Activated T-cell treated with anti-CD3 and anti-CD28 coated beads for 4 hours (primary cell): Measurements from ENCODE around the gene ATXN10.
"Not testable (repeated sequence)": the region's sequence is repeated elsewhere in the genome, so short reads cannot be mapped to it uniquely, and the experiment has no call there.

Experiments used
- DNase-seq: peaks from one replicate; pipeline ENCODE4 v3.0.0-alpha.2; 2020

The ATXN10 gene

DNA sequence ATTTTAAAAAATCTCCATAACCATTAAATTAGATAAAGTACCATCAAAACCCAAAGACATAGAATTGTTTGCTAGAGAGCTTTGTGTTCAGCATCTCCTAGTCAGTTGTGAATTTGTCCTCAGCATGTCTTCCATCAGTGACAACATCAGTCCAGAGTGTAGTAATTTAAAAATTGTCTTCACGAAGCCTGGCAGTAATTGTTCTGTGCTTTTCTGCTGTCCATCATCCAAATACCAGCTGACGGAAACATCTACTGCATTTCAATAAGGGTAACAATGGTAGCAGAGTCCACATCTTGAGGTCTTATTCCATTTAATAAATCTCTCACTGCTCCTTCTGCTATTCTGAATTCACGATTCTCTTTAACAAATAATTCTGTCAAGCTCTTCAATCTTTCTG, 121.5 kb downstream of the ATXN10 start:
- DNase-seq: no peak

DNA sequence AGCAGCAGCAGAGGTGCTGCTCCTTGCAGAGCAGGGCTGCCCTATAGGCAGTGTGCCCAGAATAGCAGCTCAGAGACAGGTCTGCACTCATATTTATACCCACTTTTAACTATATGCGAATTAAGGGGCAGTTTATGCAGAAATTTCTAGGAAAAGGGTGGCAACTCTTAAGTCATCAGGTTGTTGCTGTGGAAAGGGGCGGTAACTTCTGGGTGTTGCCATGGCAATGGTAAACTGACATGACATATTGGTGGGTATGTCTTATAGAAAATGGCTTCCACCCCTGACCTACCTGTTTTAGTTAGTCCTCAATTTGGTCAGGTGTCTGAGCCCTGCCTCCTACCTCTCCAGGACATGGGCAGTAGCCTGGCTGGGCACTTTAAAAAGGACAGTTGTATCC, 122.3 kb downstream of the ATXN10 start:
- DNase-seq: no peak

DNA sequence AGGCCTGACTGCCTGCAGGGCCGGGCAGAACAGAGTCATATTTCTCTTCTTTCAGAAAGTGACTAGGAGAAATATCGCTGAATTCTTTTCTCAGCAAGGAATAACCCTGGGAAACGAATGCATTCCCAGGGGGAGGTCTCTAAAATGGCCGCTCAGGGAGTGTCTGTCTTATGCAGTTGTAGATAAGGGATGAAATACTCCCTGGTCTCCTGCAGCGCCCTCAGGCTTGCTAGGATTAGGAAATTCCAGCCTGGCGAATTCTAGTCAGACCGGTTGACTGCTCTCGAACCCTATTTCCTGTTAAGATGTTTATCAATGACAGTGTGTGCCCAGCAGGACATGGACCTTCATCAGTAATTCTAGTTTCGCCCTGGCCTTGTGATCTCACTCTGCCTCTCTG, 124.4 kb downstream of the ATXN10 start:
- not testable (repeated sequence) for DNase-seq

DNA sequence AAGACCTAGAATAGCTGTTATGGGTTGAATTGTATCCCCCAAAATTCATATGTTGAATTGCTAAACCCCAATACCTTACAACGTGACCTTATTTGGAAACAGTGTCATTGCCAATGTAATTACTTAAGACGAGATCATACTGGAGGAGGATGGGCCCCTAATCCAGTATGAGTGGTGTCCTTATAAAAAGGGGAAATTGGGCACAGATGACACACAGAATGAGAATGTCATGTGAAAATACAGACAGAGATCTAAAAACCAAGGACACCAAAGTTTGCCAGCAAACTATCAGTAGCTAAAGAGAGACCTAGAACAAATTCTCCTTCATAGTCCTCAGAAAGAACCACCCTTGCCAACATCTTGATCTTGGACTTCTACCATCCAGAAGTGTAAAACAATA, 127.7 kb downstream of the ATXN10 start:
- no peak for DNase-seq

DNA sequence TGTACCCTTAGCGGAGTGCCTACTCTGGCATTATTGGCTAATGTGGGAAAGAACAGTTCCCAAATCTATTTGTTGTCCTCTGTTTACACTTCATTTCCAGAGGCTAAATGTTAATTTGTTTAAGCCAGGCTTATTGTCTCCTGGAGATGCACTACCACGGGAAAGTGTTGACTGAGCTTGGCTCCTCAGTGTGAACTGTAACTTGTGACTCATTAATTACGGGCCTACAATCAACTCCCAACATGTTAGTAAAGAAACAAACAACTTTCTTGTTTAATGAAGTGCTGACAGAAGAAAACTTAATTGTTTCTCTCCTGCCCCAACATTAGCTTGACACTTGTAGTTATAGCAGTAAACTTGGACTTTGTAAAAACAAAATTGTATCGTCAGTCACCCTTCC, 130.4 kb downstream of the ATXN10 start:
- DNase-seq: no peak

DNA sequence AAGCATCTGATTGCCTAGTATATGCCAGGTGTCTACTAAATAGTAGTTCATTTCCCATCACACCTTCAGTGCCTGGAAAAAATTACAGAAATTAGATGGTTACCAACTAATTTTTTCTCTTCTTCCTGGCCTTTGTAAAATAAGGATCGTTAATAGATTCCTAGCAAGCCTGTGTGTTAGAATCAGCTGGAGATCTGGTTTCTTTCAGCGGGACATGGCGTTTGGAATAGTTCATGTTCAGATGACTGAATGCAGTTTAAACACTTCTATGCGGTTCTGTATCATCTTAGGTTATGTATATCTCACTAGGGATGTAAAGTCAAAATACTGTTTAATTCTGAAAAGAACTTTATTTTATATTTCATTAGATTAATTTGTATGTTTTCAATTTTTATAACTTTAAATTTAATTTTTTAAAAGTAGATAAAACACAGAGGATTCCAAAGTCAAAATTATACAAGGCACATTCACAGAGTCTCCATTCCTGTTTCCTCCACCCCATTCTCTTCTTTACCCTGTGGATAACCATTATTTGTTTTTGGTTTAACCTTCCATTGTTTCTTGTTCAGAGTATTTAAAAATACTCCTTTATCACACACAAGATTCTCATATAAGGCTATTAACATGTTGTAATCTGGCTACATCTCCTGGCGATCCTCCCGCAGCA, 132.8 kb downstream of the ATXN10 start:
- DNase-seq: no peak

DNA sequence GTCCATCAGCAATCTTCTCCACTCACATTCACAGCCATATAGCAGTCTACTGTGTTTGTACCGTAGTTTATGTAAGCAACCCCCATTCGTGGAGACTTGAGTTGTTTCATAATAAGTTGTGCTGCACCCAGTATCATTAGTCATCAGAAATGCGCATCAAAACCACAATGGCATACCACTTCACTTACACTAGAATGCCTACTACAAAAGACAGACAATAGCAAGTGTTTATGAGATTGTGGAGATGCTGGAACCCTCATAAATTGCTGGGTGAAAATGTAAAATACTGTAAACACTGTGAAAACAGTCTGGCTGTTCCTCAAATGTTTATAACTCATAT, 133.3 kb downstream of the ATXN10 start:
- no peak for DNase-seq

DNA sequence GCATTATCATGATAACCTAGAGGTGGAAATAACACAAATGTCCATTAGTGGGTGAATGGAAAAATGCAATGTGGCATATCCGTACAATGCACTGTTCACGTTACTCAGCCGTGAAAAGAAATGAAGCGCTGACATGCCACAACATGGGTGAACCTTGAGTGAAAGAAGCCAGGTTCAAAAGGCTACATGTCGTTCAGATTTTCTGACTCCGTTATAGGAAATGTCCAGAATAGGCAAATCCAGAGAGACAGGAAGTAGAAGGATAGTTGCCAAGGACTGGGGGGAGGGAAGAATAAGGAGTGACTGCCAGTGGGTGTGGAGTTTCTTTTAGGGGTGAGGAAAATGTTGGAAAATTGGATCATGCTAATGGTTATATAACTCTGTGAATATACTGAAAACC, 133.8 kb downstream of the ATXN10 start:
- DNase-seq: no peak

DNA sequence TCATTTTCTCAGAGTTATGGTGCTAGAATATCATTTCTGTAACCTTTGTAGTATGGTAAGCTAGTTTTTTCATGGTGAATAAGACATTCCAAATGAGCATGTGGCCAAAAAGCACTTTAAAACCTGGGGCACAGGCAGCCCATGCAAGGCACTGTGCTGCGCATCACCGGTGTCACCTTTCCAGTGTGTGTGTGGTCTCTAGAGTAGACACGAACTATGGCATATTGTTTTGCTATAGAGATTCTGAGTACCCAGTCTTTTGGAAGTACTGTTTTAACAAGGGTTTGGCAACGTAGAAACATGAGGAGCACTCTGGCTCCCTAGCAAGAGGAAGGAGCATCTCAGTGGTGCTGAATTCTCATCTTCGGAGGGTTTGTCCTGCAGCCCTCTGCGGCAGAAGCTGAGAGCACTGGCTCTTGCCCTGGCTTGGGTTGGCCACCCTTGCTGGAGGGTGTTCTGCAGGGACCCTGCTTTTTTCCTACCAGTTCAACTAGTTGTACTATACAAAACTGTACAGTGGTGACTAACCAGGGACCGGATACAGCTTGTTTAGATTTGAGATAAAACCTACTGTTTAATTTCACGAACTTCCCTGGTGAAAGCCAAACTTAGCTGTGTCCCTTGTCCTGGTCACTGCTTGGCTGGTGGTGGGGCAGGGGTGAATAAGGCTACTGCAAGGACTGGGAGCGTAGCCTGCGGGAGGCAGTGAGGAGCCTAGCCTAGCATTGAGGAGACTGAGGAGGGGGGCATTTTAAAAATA, 135.7 kb downstream of the ATXN10 start:
- no peak for DNase-seq

DNA sequence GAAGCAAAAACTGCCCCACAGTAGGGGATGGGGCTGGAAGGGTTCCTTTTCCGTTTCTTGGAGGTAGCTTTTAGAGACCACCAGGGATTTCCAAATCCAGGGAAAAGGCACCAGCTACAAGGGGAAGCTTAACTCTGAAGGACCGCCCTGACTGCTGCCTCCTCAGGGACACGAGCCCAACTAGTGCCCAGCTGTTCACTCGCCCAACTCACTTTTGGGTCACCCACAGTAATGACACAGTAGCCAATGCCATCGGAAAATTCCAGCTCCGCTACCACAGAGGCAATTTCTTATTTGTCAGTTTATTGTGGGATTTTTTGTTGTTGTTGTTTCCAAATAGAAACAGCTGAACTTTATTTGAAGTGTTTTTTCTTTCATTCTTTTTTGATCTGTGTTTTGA, 141.3 kb downstream of the ATXN10 start:
- no peak for DNase-seq

DNA sequence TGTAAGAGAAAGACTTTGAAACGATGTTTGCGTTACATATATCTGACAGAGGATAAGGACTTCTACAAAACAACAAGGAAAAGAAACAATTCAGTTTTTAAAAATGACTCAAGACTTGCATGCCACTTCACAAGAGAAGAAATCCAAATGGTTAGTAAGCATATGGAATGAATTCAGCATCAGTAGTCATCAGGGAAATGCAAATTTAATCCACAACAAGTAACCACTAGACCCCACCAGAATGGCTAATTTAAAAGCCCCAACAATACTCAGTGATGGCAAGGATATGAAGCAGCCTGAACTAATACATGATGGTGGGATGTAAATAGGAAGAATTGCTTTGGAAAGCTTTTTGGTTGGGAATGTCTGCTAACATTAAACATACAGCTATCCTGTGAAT, 142.6 kb downstream of the ATXN10 start:
- no peak for DNase-seq

DNA sequence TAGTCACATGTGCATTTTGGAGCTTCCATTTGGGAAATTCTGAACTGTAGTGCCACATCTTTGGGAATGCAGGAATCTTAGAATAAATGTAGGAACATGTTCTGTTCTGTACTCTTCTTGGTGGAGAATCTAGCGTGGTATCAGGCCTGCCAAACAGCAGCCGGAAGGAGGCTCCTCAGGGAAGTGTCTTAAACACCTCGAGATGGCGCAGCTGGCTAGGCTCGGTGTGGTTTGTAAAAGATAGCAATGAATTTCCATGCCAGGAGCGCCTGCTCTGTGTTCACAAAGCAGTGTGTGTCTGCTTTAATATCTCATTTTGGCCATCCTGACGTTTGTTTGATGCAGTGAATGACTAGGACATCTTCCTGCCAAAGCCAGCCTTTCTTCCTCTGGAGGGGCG, 145.1 kb downstream of the ATXN10 start:
- DNase-seq: no peak

DNA sequence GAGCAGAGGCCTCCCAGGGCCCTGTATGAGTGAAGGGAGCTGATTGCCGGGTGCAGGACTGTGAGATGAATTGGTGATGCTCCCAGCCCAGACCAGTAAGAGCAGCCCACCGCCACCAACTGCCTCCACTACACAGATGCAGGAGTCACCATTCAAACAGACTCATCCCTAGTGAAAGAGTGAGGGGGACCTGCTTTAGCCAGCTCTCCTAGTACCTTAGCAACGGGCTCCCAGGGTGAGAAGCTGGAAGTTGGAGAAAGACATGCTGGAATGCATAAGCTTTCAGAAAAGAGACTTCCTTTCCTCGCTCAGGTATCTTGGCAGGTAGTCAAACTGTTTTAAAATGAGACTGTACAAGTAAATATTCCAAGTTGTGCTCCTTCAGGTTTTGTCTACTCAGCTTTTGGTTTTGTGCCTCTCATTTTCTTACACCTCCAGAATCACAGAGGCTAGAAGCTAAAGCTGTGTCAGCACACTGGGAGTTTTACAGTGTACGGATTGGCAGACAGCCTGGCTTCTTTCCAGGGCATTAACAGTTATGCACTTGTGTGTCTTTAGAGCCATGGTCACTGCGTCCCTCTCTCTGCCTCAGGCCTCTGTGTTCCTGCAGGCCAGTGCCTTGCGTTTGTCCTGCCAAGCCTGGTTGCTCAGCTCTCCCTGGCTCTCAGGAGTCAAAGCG, 146.2 kb downstream of the ATXN10 start:
- DNase-seq: no peak

DNA sequence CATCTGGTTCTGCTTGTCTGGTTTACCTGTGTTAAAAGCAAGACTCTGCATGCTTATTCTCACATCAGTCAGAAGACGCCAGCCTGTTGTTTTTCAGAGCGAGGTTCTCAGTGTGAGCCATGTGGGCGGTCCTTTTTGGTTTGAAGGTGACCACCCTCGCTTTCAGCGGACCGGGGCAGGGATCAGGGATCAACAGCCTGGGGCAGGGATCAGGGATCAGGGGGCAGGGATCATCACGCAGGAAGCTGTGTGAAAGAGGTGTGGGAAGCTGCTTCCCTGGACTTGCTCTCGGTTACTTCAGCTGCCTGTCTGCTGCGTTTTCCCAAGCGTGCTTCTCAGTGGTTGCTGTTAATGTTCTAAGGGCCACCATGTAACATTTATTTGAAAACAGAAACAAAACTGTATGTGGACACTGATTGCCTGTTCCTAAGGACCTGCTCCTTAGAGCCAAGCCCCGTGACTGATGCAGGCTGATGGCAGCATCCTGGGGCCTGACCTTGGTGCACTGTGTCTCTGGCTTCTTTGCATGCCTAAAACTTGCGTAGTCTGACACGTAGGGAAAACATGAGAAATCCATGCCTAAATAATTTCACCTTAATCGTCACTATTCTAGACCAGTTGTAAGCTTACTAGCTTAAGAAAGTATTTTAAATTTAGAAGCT, 146.9 kb downstream of the ATXN10 start:
- DNase-seq: no peak

DNA sequence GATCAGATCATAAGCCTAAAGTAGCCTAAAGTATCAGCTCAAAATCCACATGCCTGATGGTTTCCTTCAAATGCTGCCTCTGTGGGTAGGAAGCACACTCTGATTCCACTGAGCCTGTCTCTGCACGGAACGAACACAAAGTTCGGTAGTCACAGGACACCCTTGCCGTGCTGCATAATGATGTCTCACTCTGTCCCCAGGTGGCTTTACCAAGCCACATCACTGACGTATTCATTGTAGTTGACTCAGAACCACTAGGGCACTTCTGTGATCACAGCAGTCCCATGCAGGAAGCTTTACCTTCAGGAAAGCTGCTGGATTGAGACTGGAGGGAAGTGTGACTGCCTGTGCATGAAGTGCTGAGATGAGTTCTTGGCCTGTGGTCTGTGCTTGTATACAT, 147.7 kb downstream of the ATXN10 start:
- DNase-seq: no peak

DNA sequence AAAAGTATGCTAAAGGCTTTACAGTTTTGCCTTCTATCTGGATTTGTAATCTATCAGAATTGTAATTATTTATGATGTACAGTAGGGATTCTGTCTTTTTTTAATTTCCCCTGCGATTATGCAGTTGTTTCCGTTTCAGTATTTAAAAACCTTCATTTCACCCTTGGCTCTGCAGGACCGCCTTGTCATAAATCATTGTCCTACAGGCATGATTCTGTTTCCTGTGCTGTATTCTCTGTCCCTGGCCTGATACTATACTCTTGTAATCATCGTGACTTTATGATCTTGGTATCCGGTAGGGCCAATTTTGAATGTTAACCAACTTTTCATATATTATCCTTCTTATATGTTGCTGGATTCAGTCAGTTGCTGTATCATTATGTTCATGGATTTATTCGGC, 151.7 kb downstream of the ATXN10 start:
- DNase-seq: no peak

DNA sequence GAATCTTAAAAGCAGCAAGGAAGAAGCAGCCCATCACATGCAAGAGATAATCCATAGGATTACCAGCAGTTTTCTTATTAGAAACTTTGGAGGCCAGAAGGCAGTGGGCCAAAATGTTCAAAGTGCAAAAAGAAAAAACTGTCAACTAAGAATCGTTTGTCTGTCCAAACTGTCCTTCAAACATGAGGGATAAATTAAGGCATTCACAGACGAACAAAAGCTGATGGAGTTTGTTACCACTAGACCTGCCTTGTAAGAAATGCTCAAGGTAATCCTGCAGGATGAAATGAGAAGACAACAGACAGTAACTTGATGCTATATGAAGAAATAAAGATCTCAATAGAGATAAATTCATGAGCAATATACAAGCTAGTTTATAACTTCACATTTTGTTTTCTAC, 154.9 kb downstream of the ATXN10 start:
- no peak for DNase-seq

DNA sequence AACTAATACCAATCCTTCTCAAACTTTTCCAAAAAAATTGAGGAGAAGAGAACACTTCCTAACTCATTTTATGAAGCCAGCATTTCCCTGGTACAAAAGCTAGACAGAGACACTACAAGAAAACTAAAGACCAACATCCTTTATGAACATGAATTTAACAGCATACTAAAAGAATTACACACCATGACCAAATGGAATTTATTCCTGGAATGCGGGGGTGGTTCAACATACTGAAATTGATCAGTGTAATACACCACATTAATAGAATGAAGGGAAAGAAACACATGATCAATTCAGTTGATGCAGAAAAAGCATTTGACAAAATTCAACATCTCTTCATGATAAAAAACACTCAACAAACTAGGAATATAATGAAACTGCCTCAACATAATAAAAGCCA, 157.2 kb downstream of the ATXN10 start:
- no peak for DNase-seq

DNA sequence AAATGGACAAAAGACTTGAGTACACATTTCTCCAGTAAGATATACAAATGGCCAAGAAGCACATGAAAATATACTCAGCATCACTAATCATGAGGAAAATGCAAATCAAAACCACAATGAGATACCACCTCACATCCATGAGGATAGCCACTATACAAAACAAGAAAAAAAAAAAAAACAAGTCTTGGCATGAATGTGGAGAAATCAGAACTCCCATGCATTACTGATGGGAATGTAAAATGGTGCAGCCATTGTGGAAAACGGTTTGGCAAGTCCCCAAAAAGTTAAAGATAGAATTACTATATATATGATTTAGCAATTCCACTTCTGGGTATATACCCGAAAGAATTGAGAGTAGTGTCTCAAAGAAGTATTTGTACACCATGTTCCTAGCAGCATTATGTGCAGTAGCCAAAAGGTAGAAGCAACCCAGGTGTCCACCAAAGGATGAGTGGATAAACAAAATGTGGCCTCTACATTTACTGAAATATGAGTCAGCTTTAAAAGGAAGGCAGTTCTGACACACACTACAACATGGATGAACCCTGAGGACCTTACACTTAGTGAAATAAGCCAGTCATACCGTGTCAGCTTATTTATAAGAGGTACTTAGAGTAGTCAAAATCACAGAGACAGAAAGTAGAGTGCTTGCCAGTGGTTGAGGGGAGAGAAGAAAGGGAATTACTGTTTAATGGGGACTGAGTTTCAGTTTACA, 159.1 kb downstream of the ATXN10 start:
- DNase-seq: no peak

DNA sequence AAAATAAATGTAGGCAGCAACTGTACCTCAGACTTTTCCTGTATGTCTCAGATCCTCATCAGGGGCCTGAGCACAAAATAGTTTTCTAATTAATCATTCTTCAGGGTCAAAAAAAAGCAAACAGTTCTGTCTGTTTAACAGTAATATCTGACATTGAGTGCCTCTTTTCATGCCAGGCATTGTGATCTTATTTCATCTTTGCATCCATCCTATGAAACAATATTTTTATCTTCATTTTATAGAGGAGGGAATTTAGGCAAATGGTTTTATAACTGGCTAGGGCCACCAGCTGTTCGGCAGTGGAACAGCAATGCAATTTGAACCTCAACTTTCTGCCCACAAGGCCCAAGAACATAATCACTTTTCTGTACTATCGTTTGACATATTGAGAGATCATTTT, 159.8 kb downstream of the ATXN10 start:
- no peak for DNase-seq

DNA sequence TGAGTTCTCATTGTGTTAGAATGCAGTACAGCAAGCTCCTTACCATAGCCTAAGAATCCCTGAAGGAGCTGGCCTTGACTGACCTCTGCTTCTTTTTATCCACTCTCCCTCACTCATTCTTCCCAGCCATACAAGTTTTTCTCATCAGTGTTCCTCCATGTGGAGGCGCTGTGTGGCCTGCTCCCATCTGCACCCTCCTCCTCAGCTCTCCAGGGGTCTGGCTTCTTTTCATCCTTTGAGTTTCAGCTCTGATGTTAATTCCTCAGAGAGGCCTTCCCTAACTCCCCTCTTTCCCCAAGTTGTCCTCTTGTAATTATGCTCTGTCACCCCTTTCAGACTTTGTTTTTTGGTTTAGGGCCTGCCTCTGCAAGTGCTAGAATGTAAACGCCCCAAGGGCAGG, 160.5 kb downstream of the ATXN10 start:
- no peak for DNase-seq

DNA sequence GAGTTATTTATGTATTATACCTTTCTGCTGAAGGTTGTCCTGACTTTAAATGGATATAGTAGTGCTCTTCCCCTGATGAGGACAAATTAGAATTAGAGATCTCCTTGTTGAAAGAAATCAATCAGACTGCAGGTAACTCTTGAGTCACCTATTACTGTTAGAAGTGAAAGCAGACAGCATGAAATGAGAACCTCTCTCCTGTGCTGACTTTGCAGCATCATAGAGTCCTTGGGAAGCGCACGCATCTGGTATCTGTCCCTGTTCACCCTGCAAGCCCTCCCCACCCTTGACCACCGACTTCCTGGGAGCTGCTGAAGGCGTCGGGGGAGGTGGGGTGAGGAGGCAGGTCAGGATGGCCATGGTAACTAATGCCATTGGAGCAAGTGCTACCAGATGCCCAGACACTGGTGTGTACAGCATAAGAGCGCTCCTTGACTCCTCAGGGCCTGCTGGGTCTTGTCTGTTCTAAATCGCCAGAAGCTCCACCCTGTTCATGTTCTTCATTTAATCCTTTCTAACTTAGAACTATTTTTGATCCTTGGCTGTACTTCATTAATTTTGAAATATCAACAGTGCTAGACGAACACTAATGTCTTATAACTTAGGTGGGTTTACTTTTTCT, 161.4 kb downstream of the ATXN10 start:
- no peak for DNase-seq

DNA sequence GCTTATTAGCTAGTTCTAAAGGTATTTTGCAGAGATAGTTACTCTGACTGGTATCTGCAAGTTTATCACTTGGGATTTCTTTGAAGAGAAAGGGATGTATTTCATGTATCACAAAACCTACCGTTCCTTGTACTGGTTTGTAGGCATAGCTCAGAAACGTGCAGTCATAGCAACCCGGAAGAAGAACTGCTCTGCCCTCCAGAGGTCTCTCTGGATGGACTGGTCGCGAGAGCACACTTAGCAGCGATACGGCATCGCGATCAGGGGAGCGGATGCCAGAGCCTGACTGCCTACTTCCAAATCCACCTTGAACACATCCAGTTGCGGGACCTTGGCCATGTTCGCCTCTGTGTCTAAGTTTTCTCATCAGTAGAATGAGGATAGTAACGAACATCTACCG, 162.0 kb downstream of the ATXN10 start:
- no peak for DNase-seq
